H9 (cell line): ENCODE results near the gene OR6S1. TPM values are rescaled to one million over a fixed set of nuclear protein-coding genes. Genes with fewer than 3 reads are reported as not detected.

Experiments used
- DNase-seq: peaks from one replicate; pipeline ENCODE4 v3.0.0-alpha.2; 2017
- H2AFZ ChIP-seq: one replicate; pipeline ENCODE4 v1.6.1; 2013; ENCODE audit warnings: mild to moderate bottlenecking, low read length, control low read depth, moderate library complexity
- H2AK5ac ChIP-seq: 2 replicates; pipeline ENCODE4 v1.6.1; 2013; ENCODE audit warnings: low read length, control low read depth, mixed read lengths; ENCODE audit not compliant: insufficient read length
- H2BK120ac ChIP-seq: one replicate; pipeline ENCODE4 v1.6.1; 2013; ENCODE audit warnings: low read depth, mild to moderate bottlenecking, low read length, control low read depth, inconsistent platforms; ENCODE audit not compliant: poor library complexity, severe bottlenecking
- H2BK12ac ChIP-seq: 2 replicates; pipeline ENCODE4 v1.6.1; 2013; ENCODE audit warnings: low read length, control low read depth, mixed read lengths, low read depth; ENCODE audit not compliant: insufficient read length
- H2BK15ac ChIP-seq: 2 replicates; pipeline ENCODE4 v1.6.1; 2013; ENCODE audit warnings: low read depth, low read length, control low read depth
- H2BK20ac ChIP-seq: one replicate; pipeline ENCODE4 v1.6.1; 2013; ENCODE audit warnings: low read depth, mild to moderate bottlenecking, low read length, control low read depth, inconsistent platforms; ENCODE audit not compliant: poor library complexity, severe bottlenecking
- H2BK5ac ChIP-seq: 2 replicates; pipeline ENCODE4 v1.6.1; 2013; ENCODE audit warnings: low read length, control low read depth, mixed read lengths; ENCODE audit not compliant: insufficient read length
- H3K14ac ChIP-seq: 2 replicates; pipeline ENCODE4 v1.6.1; 2013; ENCODE audit warnings: low read length, control low read depth; ENCODE audit not compliant: insufficient read depth
- H3K18ac ChIP-seq: 2 replicates; pipeline ENCODE4 v1.6.1; 2013; ENCODE audit warnings: low read depth, mild to moderate bottlenecking, mixed read lengths, low read length, control low read depth; ENCODE audit not compliant: insufficient read length
- H3K23ac ChIP-seq: 2 replicates; pipeline ENCODE4 v1.6.1; 2013; ENCODE audit warnings: low read length, control low read depth, mixed read lengths, low read depth; ENCODE audit not compliant: insufficient read length
- H3K23me2 ChIP-seq: 2 replicates; pipeline ENCODE4 v1.6.1; 2013; ENCODE audit warnings: low read depth, mild to moderate bottlenecking, mixed read lengths, low read length, control low read depth; ENCODE audit not compliant: insufficient read length, poor library complexity, severe bottlenecking
- H3K27ac ChIP-seq: 2 replicates; pipeline ENCODE4 v1.5.1; 2013; ENCODE audit warnings: low read length, control low read depth, mixed read lengths, low read depth; ENCODE audit not compliant: insufficient read length
- H3K27me3 ChIP-seq: 2 replicates; pipeline ENCODE4 v1.6.1; 2013; ENCODE audit warnings: low read length, control low read depth, inconsistent platforms; ENCODE audit not compliant: insufficient read depth
- H3K4ac ChIP-seq: 2 replicates; pipeline ENCODE4 v1.6.1; 2013; ENCODE audit warnings: low read depth, mild to moderate bottlenecking, control low read depth, inconsistent platforms, low read length, moderate library complexity
- H3K4me1 ChIP-seq: 2 replicates; pipeline ENCODE4 v1.6.1; 2013; ENCODE audit warnings: low read length, control low read depth, inconsistent platforms; ENCODE audit not compliant: insufficient read depth
- H3K4me2 ChIP-seq: 2 replicates; pipeline ENCODE4 v1.6.1; 2013; ENCODE audit warnings: low read length, control low read depth, mixed read lengths; ENCODE audit not compliant: insufficient read length, insufficient read depth
- H3K56ac ChIP-seq: 2 replicates; pipeline ENCODE4 v1.6.1; 2013; ENCODE audit warnings: low read depth, mild to moderate bottlenecking, mixed read lengths, low read length, control low read depth; ENCODE audit not compliant: insufficient read length
- H3K79me1 ChIP-seq: 2 replicates; pipeline ENCODE4 v1.6.1; 2013; ENCODE audit warnings: low read depth, mild to moderate bottlenecking, moderate library complexity, low read length, control low read depth, inconsistent platforms; ENCODE audit not compliant: insufficient read depth, poor library complexity, severe bottlenecking
- H3K79me2 ChIP-seq: 2 replicates; pipeline ENCODE4 v1.6.1; 2013; ENCODE audit warnings: low read length, control low read depth, inconsistent platforms; ENCODE audit not compliant: insufficient read depth
- H3K9ac ChIP-seq: 2 replicates; pipeline ENCODE4 v1.6.1; 2013; ENCODE audit warnings: low read length, control low read depth, mixed read lengths; ENCODE audit not compliant: insufficient read length; ENCODE audit errors: extremely low read depth
- H3K9me3 ChIP-seq: one replicate; pipeline ENCODE4 v1.6.1; 2013; ENCODE audit warnings: low read depth, low read length, inconsistent platforms; ENCODE audit not compliant: control insufficient read depth
- H3T11ph ChIP-seq: one replicate; pipeline ENCODE4 v1.6.1; 2013; ENCODE audit warnings: mild to moderate bottlenecking, low read length, control low read depth, inconsistent platforms
- H4K20me1 ChIP-seq: one replicate; pipeline ENCODE4 v1.6.1; 2013; ENCODE audit not compliant: control insufficient read depth, insufficient read length, insufficient read depth
- H4K5ac ChIP-seq: 2 replicates; pipeline ENCODE4 v1.6.1; 2013; ENCODE audit warnings: low read depth, mild to moderate bottlenecking, mixed read lengths, low read length, control low read depth; ENCODE audit not compliant: insufficient read length
- H4K8ac ChIP-seq: replicated peaks from 2 replicates; pipeline ENCODE4 v1.6.1; 2013; ENCODE audit warnings: low read length, control low read depth, mixed read lengths, low read depth; ENCODE audit not compliant: insufficient read length
- H4K91ac ChIP-seq: 2 replicates; pipeline ENCODE4 v1.6.1; 2013; ENCODE audit warnings: low read depth, mild to moderate bottlenecking, moderate library complexity, mixed read lengths, low read length, control low read depth; ENCODE audit not compliant: insufficient read length
- H3K27ac Mint-ChIP-seq, 3 experiments: 2 replicates in 2 of 3; 3 replicates in 1 of 3; pipeline ENCODE4 v1.8.0; 2020 to 2021; ENCODE audit warnings: mixed read lengths in 3 of 3, mild to moderate bottlenecking in 1 of 3, moderate library complexity in 1 of 3
- H3K27me3 Mint-ChIP-seq: 2 replicates; pipeline ENCODE4 v1.8.0; 2021; ENCODE audit warnings: low read depth, mild to moderate bottlenecking, moderate library complexity, mixed read lengths
- H3K36me3 Mint-ChIP-seq, 3 experiments: 2 replicates in 2 of 3; 3 replicates in 1 of 3; pipeline ENCODE4 v1.8.0; 2020 to 2021; ENCODE audit warnings: low read depth in 3 of 3, mixed read lengths in 3 of 3; ENCODE audit not compliant: insufficient read depth in 1 of 3
- H3K4me1 Mint-ChIP-seq, 2 experiments: 2 replicates each; pipeline ENCODE4 v1.8.0; 2020; ENCODE audit warnings: mixed read lengths in 2 of 2
- H3K4me3 Mint-ChIP-seq, 2 experiments: 2 replicates in 1 of 2; 3 replicates in 1 of 2; pipeline ENCODE4 v1.8.0; 2020 to 2021; ENCODE audit warnings: mild to moderate bottlenecking in 2 of 2, mixed read lengths in 2 of 2, moderate library complexity in 1 of 2
- H3K9me3 Mint-ChIP-seq, 2 experiments: 2 replicates in 1 of 2; 3 replicates in 1 of 2; pipeline ENCODE4 v1.8.0; 2020; ENCODE audit warnings: mild to moderate bottlenecking in 2 of 2, mixed read lengths in 2 of 2, moderate library complexity in 1 of 2
- WGBS: extraction: QIAGEN DNeasy Blood & Tissue Kit; methylation state at CpG from one replicate; pipeline ENCODE4 v1.1.7; 2013; ENCODE audit warnings: missing lambda C conversion rate, low lambda C conversion rate, mixed read lengths; ENCODE audit not compliant: insufficient read length; ENCODE audit errors: extremely low coverage; 5-methylcytosine and 5-hydroxymethylcytosine counted together
- total RNA-seq: library from RNA; stranded (reverse); gene quantifications from 2 replicates; pipeline ENCODE4 v1.2.1, GENCODE V29; 2021
- TF ChIP-seq, protein P1 (sequence below): fragments of 200-600 bp; sonication (generic); conservative IDR thresholded peaks from 3 replicates; pipeline ENCODE4 v1.8.0; 2021; ENCODE audit warnings: antibody characterized with exemption, mild to moderate bottlenecking

OR6S1 gene
- total RNA-seq, 1 experiment from 2014 or later: not detected

- H3K23me2 ChIP-seq: peaks cover 30% of the 10 kb centered on the region
- H4K5ac ChIP-seq: no peak overlapping the region
- peak overlapping the region; percentile 100 for H3K4me2 ChIP-seq
- Mint-ChIP-seq H3K36me3 (peaks cover 0 to 2% (median 0%) of the 10 kb centered on the region in 3 experiments; a peak in 2 of 7 replicates), H3K27ac (peak overlapping the region in 2 of 3 experiments; percentile 52 to 86; a peak in 3 of 7 replicates), H3K9me3 (peaks cover 0 to 2% of the 10 kb centered on the region in 2 experiments; a peak in 2 of 5 replicates), H3K4me3 (peak overlapping the region; percentile 87 to 94), H3K4me1 (peaks cover 42 to 47% of the 10 kb centered on the region in 2 experiments), H3K27me3 (peaks cover 55% of the 10 kb centered on the region)
- H2BK120ac ChIP-seq: no peak overlapping the region
- no peaks in the 10 kb centered on the region for H3K9me3 ChIP-seq
- H4K20me1 ChIP-seq: no peaks in the 10 kb centered on the region
- no peak overlapping the region for H3K23ac ChIP-seq
- H3K4ac ChIP-seq: no peak overlapping the region
- H3K79me2 ChIP-seq: no peaks in the 10 kb centered on the region
- no peak overlapping the region for H2BK20ac ChIP-seq
- WGBS: no CpG with 5 or more reads among the region's 22 CpGs
- no peak overlapping the region for H2BK12ac ChIP-seq
- H3K27me3 ChIP-seq: peaks cover 8% of the 10 kb centered on the region; the same call in 1 of the 2 replicates
- no peak overlapping the region for H3T11ph ChIP-seq
- H2AK5ac ChIP-seq: no peak overlapping the region
- H2AFZ ChIP-seq: no peak overlapping the region
- TF ChIP-seq, protein P1, sequence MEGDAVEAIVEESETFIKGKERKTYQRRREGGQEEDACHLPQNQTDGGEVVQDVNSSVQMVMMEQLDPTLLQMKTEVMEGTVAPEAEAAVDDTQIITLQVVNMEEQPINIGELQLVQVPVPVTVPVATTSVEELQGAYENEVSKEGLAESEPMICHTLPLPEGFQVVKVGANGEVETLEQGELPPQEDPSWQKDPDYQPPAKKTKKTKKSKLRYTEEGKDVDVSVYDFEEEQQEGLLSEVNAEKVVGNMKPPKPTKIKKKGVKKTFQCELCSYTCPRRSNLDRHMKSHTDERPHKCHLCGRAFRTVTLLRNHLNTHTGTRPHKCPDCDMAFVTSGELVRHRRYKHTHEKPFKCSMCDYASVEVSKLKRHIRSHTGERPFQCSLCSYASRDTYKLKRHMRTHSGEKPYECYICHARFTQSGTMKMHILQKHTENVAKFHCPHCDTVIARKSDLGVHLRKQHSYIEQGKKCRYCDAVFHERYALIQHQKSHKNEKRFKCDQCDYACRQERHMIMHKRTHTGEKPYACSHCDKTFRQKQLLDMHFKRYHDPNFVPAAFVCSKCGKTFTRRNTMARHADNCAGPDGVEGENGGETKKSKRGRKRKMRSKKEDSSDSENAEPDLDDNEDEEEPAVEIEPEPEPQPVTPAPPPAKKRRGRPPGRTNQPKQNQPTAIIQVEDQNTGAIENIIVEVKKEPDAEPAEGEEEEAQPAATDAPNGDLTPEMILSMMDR: no peak
- no peaks in the 10 kb centered on the region for H3K79me1 ChIP-seq
- peak; percentile 85 for DNase-seq
- H3K14ac ChIP-seq: 0 out of 2 replicates have a peak overlapping the region, but pooled peaks have one; percentile 19
- no peak overlapping the region for H4K91ac ChIP-seq
- H3K27ac ChIP-seq: no peak overlapping the region
- H3K9ac ChIP-seq: no peak overlapping the region
- no peaks in the 10 kb centered on the region for H3K4me1 ChIP-seq
- no peak overlapping the region for H2BK5ac ChIP-seq
- no peak overlapping the region for H3K18ac ChIP-seq
- no peak overlapping the region for H4K8ac ChIP-seq
- H2BK15ac ChIP-seq: no peak overlapping the region
- H3K56ac ChIP-seq: no peak overlapping the region
Measured at GRCh38 chr14:20624495-20625070, 16.9 kb downstream of the OR6S1 start.
